ENCODE results near the gene LMAN2. TPM values are rescaled to one million over a fixed set of nuclear protein-coding genes. Genes with fewer than 3 reads are reported as not detected.
A peak's percentile ranks its signal among the peaks of the same experiment; 100 is the strongest.

LMAN2 gene
- polyA plus RNA-seq, 3 donors, result 148 to 275 (median 259) TPM

GRCh38 chr5:177368869-177369644 lies 17.6 kb upstream of the LMAN2 start:
- peak overlapping the region in 1 of 2 donors; percentile 45 for H3K27ac ChIP-seq (ENCODE audit: low read depth in 1 of 2, low read length in 2 of 2)

More at GRCh38 chr5:177368869-177369644, 17.6 kb upstream of the LMAN2 start:
- peaks cover 24% of the 10 kb centered on the region for H3K79me2 ChIP-seq (ENCODE audit: insufficient read depth, low read length)
- peaks cover 96% of the 10 kb centered on the region for H4K20me1 ChIP-seq (ENCODE audit: insufficient read depth, low read length)
- H3K4me3 ChIP-seq (replicated peaks in 1 of 3; ENCODE audit: low read depth in 2 of 3, low read length in 3 of 3), result no peak overlapping the region
- no peak for DNase-seq
- 100% methylated on average over 3 of the region's 5 CpGs for WGBS (ENCODE audit: insufficient coverage)
- peaks cover 59% of the 10 kb centered on the region for H3K4me1 Mint-ChIP-seq
- peaks cover 83 to 93% of the 10 kb centered on the region in 2 donors for H3K36me3 ChIP-seq (replicated peaks in 1 of 2; ENCODE audit: control insufficient read depth in 1 of 2, insufficient read depth in 2 of 2, low read length in 2 of 2)
- intact Hi-C loops (cut with micrococcal nuclease), result no loop called here
- peaks cover 60 to 95% of the 10 kb centered on the region in 2 donors for H3K36me3 Mint-ChIP-seq
- H3K27me3 Mint-ChIP-seq (ENCODE audit: low read depth in 3 of 3), result peaks cover 0 to 4% (median 0%) of the 10 kb centered on the region in 3 donors
- peaks cover 0 to 3% (median 0%) of the 10 kb centered on the region in 7 donors for H3K9me3 Mint-ChIP-seq
- no peaks in the 10 kb centered on the region for H3K27me3 ChIP-seq (ENCODE audit: control insufficient read depth in 2 of 2, insufficient read depth in 2 of 2, low read length in 2 of 2)
- no peak overlapping the region for H3K4me2 ChIP-seq (replicated peaks; ENCODE audit: extremely low read depth, low read length, poor library complexity, severe bottlenecking)
- peaks cover 29 to 51% of the 10 kb centered on the region in 2 donors for H3K4me1 ChIP-seq (ENCODE audit: control insufficient read depth in 1 of 2, insufficient read depth in 2 of 2, low read length in 2 of 2)
- H2AFZ ChIP-seq (ENCODE audit: insufficient read depth, low read depth, low read length, poor library complexity, severe bottlenecking), result no peak overlapping the region
- TF ChIP-seq CTCF (IDR thresholded peaks at IDR 0.05), result peak; percentile 80
- H3K9me3 ChIP-seq (replicated peaks in 1 of 2; ENCODE audit: control insufficient read depth in 1 of 2, insufficient read depth in 1 of 2, low read length in 2 of 2), result no peaks in the 10 kb centered on the region
- H3K4me3 Mint-ChIP-seq, result no peak overlapping the region
- H3K27ac Mint-ChIP-seq, result peak overlapping the region; percentile 30 to 60 (median 44)
- no peak overlapping the region for H3K9ac ChIP-seq (ENCODE audit: insufficient read depth, low read length, poor library complexity, severe bottlenecking)
